ENCODE results near the gene GRAP. TPM values are rescaled to one million over a fixed set of nuclear protein-coding genes. Genes with fewer than 3 reads are reported as not detected.
A peak's percentile ranks its signal among the peaks of the same experiment; 100 is the strongest.

The GRAP gene
- total and polyA plus RNA-seq, 9 of the 15 experiments (the other 6 are each of a cell fraction or from before 2014, with no cell fraction given): 0.07 to 0.41 (median 0.19) TPM; not detected in 5

- no peak for TF ChIP-seq CBX8 (IDR thresholded peaks at IDR 0.05; ENCODE audit: borderline replicate concordance, extremely low read depth, low read depth, low read length, poor library complexity, severe bottlenecking)
Measured at GRCh38 chr17:18974407-18975149, 72.2 kb downstream of the GRAP start (continued).

GRCh38 chr17:18971801-18972200, 75.0 kb downstream of the GRAP start:
- H3K79me2 ChIP-seq (ENCODE audit: control insufficient read depth, insufficient read depth, low read length): no peaks in the 10 kb centered on the region
- 0 out of 2 replicates have a peak, but pooled peaks cover 3% of the 10 kb centered on the region for H4K20me1 ChIP-seq (replicated peaks; ENCODE audit: control insufficient read depth, insufficient read depth, low read length)
- no peak overlapping the region for H3K4me2 ChIP-seq (ENCODE audit: insufficient read depth, low read length)
- TF ChIP-seq AFF4 (CRISPR knock-in tag; IDR thresholded peaks at IDR 0.05): no peak
- no peak for ATAC-seq
- CTCF ChIA-PET (ENCODE audit: low intra/inter-chr PET ratio): no interaction called here
- BruUV-seq (replicated peaks): no TSS peak
- no peak overlapping the region for H3K27ac ChIP-seq (ENCODE audit: extremely low read depth, low read depth, low read length)
- H3K27me3 ChIP-seq (ENCODE audit: control insufficient read depth in 2 of 2, insufficient read depth in 2 of 2, low read length in 2 of 2): no peaks in the 10 kb centered on the region
- no peaks in the 10 kb centered on the region for H3K9me1 ChIP-seq (ENCODE audit: control insufficient read depth, insufficient read depth, low read length)
- H3K4me3 ChIP-seq: no peak overlapping the region
- FAIRE-seq: no peak
- intact Hi-C loops (cut with micrococcal nuclease) (no loop called here), in situ Hi-C loops (cut with MboI) (no loop called here)
- WGBS (ENCODE audit: insufficient coverage, low coverage, missing lambda C conversion rate): 97% methylated on average over 4 of the region's 7 CpGs
- peaks cover 0 to 36% of the 10 kb centered on the region in 2 experiments; a peak in 3 of 5 replicates for H3K4me1 ChIP-seq (replicated peaks in 1 of 2; ENCODE audit: control insufficient read depth in 2 of 2, insufficient read depth in 2 of 2, low read length in 2 of 2)
- POLR2A ChIA-PET: no interaction called here
- H2AFZ ChIP-seq (ENCODE audit: low read depth, low read length): no peak overlapping the region
- H3K9ac ChIP-seq (ENCODE audit: insufficient read depth in 1 of 2, low read depth in 2 of 2, low read length in 2 of 2): peak overlapping the region in 1 of 2 experiments; percentile 35; a peak in 1 of 4 replicates
- no peaks in the 10 kb centered on the region for H3K9me3 ChIP-seq (replicated peaks; ENCODE audit: control insufficient read depth, insufficient read depth, low read depth, low read length)
- no peak for DNase-seq (ENCODE audit: extremely low read depth in 1 of 4, low spot score in 3 of 4)
- peaks cover 19% of the 10 kb centered on the region; the same call in 1 of the 3 replicates for H3K36me3 ChIP-seq (ENCODE audit: control insufficient read depth, insufficient read depth, low read length)

Small RNA genes within 50 kb of the gene (small RNA-seq; reads per million reads assigned to genes)
- gene AC090286.3: not detected

Other genes with a start within 250 kb of the GRAP start
- 40.0 and 47.8 TPM in 2 replicates for gene PRPSAP2, start 188.8 kb downstream of the GRAP start, total RNA-seq (2014; rRNA removed)
- gene PRPSAP2, start 188.8 kb downstream of the GRAP start, total RNA-seq (2014; rRNA removed; fragmentation: Illumina TruSeq; extraction: Trizol): 41.6 and 50.4 TPM in 2 replicates
- 33.1 and 34.1 TPM in 2 replicates for gene PRPSAP2, start 188.8 kb downstream of the GRAP start, total RNA-seq (2015; rRNA removed; fragmentation: Illumina TruSeq; extraction: Trizol)
- gene PRPSAP2, start 188.8 kb downstream of the GRAP start, total RNA-seq (2021): 32.8 TPM in 2 replicates
- gene PRPSAP2, start 188.8 kb downstream of the GRAP start, polyA plus RNA-seq (2011; rRNA removed): 43.4 and 56.7 TPM in 2 replicates
- 39.2 and 42.1 TPM in 2 replicates for gene PRPSAP2, start 188.8 kb downstream of the GRAP start, polyA plus RNA-seq (2014; fragmentation: Illumina TruSeq; extraction: Trizol)
- 10 to 100 TPM; 15.5 to 23.1 TPM for gene PRPSAP2, start 188.8 kb downstream of the GRAP start, polyA plus RNA-seq (2014; fragmentation: Nextera tagmentation; extraction: Ambion mirVana)
- 35.7 and 40.5 TPM in 2 replicates for gene PRPSAP2, start 188.8 kb downstream of the GRAP start, polyA plus RNA-seq (2014; rRNA removed)
- 0.09 TPM in 1 of 2 replicates, not detected in the other for gene SLC5A10, start 94.8 kb downstream of the GRAP start, total RNA-seq (2014; rRNA removed)
- not detected in 2 replicates for gene SLC5A10, start 94.8 kb downstream of the GRAP start, total RNA-seq (2014; rRNA removed; fragmentation: Illumina TruSeq; extraction: Trizol)
- gene SLC5A10, start 94.8 kb downstream of the GRAP start, total RNA-seq (2015; rRNA removed; fragmentation: Illumina TruSeq; extraction: Trizol): 0.04 TPM in 1 of 2 replicates, not detected in the other
- gene SLC5A10, start 94.8 kb downstream of the GRAP start, total RNA-seq (2021): not detected in 2 replicates
- 0.01 and 0.03 TPM in 2 replicates for gene SLC5A10, start 94.8 kb downstream of the GRAP start, polyA plus RNA-seq (2011; rRNA removed)
- gene SLC5A10, start 94.8 kb downstream of the GRAP start, polyA plus RNA-seq (2014; fragmentation: Illumina TruSeq; extraction: Trizol): 0.04 TPM in 1 of 2 replicates, not detected in the other
- gene SLC5A10, start 94.8 kb downstream of the GRAP start, polyA plus RNA-seq (2014; fragmentation: Nextera tagmentation; extraction: Ambion mirVana): not detected
- 0.03 and 0.05 TPM in 2 replicates for gene SLC5A10, start 94.8 kb downstream of the GRAP start, polyA plus RNA-seq (2014; rRNA removed)
- 7.6 and 12.9 TPM in 2 replicates for gene FAM83G, start 42.2 kb downstream of the GRAP start, total RNA-seq (2014; rRNA removed)
- 1.9 and 2.3 TPM in 2 replicates for gene FAM83G, start 42.2 kb downstream of the GRAP start, total RNA-seq (2014; rRNA removed; fragmentation: Illumina TruSeq; extraction: Trizol)
- 4.2 and 5.6 TPM in 2 replicates for gene FAM83G, start 42.2 kb downstream of the GRAP start, total RNA-seq (2015; rRNA removed; fragmentation: Illumina TruSeq; extraction: Trizol)
- gene FAM83G, start 42.2 kb downstream of the GRAP start, total RNA-seq (2021): 9.1 and 10.3 TPM in 2 replicates
- gene FAM83G, start 42.2 kb downstream of the GRAP start, polyA plus RNA-seq (2011; rRNA removed): 3.4 and 4.2 TPM in 2 replicates
- gene FAM83G, start 42.2 kb downstream of the GRAP start, polyA plus RNA-seq (2014; fragmentation: Illumina TruSeq; extraction: Trizol): 4.8 and 6.5 TPM in 2 replicates
- gene FAM83G, start 42.2 kb downstream of the GRAP start, polyA plus RNA-seq (2014; fragmentation: Nextera tagmentation; extraction: Ambion mirVana): under 1 TPM in 1 of 2 experiments, not detected in 1; 0.04 TPM
- 5.5 and 5.7 TPM in 2 replicates for gene FAM83G, start 42.2 kb downstream of the GRAP start, polyA plus RNA-seq (2014; rRNA removed)
- gene GRAPL, start 80.6 kb upstream of the GRAP start, total RNA-seq (2014; rRNA removed): not detected in 2 replicates
- gene GRAPL, start 80.6 kb upstream of the GRAP start, total RNA-seq (2014; rRNA removed; fragmentation: Illumina TruSeq; extraction: Trizol): not detected in 2 replicates
- gene GRAPL, start 80.6 kb upstream of the GRAP start, total RNA-seq (2015; rRNA removed; fragmentation: Illumina TruSeq; extraction: Trizol): not detected in 2 replicates
- 0.22 TPM in 1 of 2 replicates, not detected in the other for gene GRAPL, start 80.6 kb upstream of the GRAP start, total RNA-seq (2021)
- gene GRAPL, start 80.6 kb upstream of the GRAP start, polyA plus RNA-seq (2011; rRNA removed): 0.11 TPM in 1 of 2 replicates, not detected in the other
- gene GRAPL, start 80.6 kb upstream of the GRAP start, polyA plus RNA-seq (2014; fragmentation: Illumina TruSeq; extraction: Trizol): not detected in 2 replicates
- gene GRAPL, start 80.6 kb upstream of the GRAP start, polyA plus RNA-seq (2014; fragmentation: Nextera tagmentation; extraction: Ambion mirVana): not detected
- gene GRAPL, start 80.6 kb upstream of the GRAP start, polyA plus RNA-seq (2014; rRNA removed): not detected in 2 replicates
- gene EPN2, start 190.4 kb upstream of the GRAP start, total RNA-seq (2014; rRNA removed): 8.7 and 8.9 TPM in 2 replicates
- 5.8 and 8.3 TPM in 2 replicates for gene EPN2, start 190.4 kb upstream of the GRAP start, total RNA-seq (2014; rRNA removed; fragmentation: Illumina TruSeq; extraction: Trizol)
- gene EPN2, start 190.4 kb upstream of the GRAP start, total RNA-seq (2015; rRNA removed; fragmentation: Illumina TruSeq; extraction: Trizol): 6.5 and 8.7 TPM in 2 replicates
- 12.9 and 14.0 TPM in 2 replicates for gene EPN2, start 190.4 kb upstream of the GRAP start, total RNA-seq (2021)
- gene EPN2, start 190.4 kb upstream of the GRAP start, polyA plus RNA-seq (2011; rRNA removed): 8.8 and 10.4 TPM in 2 replicates
- 7.4 and 9.0 TPM in 2 replicates for gene EPN2, start 190.4 kb upstream of the GRAP start, polyA plus RNA-seq (2014; fragmentation: Illumina TruSeq; extraction: Trizol)
- gene EPN2, start 190.4 kb upstream of the GRAP start, polyA plus RNA-seq (2014; fragmentation: Nextera tagmentation; extraction: Ambion mirVana): 1 to 10 TPM; 1.0 to 1.3 TPM
- 9.1 and 10.3 TPM in 2 replicates for gene EPN2, start 190.4 kb upstream of the GRAP start, polyA plus RNA-seq (2014; rRNA removed)

Measured in K562 (cell line).